H9 (cell line): ENCODE data around the gene GRIN2A. TPM values are rescaled to one million over a fixed set of nuclear protein-coding genes. Genes with fewer than 3 reads are reported as not detected.

Source experiments
- DNase-seq: peaks from one replicate; pipeline ENCODE4 v3.0.0-alpha.2; 2017
- H2AFZ ChIP-seq: one replicate; pipeline ENCODE4 v1.6.1; 2013; ENCODE audit warnings: mild to moderate bottlenecking, low read length, control low read depth, moderate library complexity
- H2AK5ac ChIP-seq: 2 replicates; pipeline ENCODE4 v1.6.1; 2013; ENCODE audit warnings: low read length, control low read depth, mixed read lengths; ENCODE audit not compliant: insufficient read length
- H2BK120ac ChIP-seq: one replicate; pipeline ENCODE4 v1.6.1; 2013; ENCODE audit warnings: low read depth, mild to moderate bottlenecking, low read length, control low read depth, inconsistent platforms; ENCODE audit not compliant: poor library complexity, severe bottlenecking
- H2BK12ac ChIP-seq: 2 replicates; pipeline ENCODE4 v1.6.1; 2013; ENCODE audit warnings: low read length, control low read depth, mixed read lengths, low read depth; ENCODE audit not compliant: insufficient read length
- H2BK15ac ChIP-seq: 2 replicates; pipeline ENCODE4 v1.6.1; 2013; ENCODE audit warnings: low read depth, low read length, control low read depth
- H2BK20ac ChIP-seq: one replicate; pipeline ENCODE4 v1.6.1; 2013; ENCODE audit warnings: low read depth, mild to moderate bottlenecking, low read length, control low read depth, inconsistent platforms; ENCODE audit not compliant: poor library complexity, severe bottlenecking
- H2BK5ac ChIP-seq: 2 replicates; pipeline ENCODE4 v1.6.1; 2013; ENCODE audit warnings: low read length, control low read depth, mixed read lengths; ENCODE audit not compliant: insufficient read length
- H3K14ac ChIP-seq: 2 replicates; pipeline ENCODE4 v1.6.1; 2013; ENCODE audit warnings: low read length, control low read depth; ENCODE audit not compliant: insufficient read depth
- H3K18ac ChIP-seq: 2 replicates; pipeline ENCODE4 v1.6.1; 2013; ENCODE audit warnings: low read depth, mild to moderate bottlenecking, mixed read lengths, low read length, control low read depth; ENCODE audit not compliant: insufficient read length
- H3K23ac ChIP-seq: 2 replicates; pipeline ENCODE4 v1.6.1; 2013; ENCODE audit warnings: low read length, control low read depth, mixed read lengths, low read depth; ENCODE audit not compliant: insufficient read length
- H3K23me2 ChIP-seq: 2 replicates; pipeline ENCODE4 v1.6.1; 2013; ENCODE audit warnings: low read depth, mild to moderate bottlenecking, mixed read lengths, low read length, control low read depth; ENCODE audit not compliant: insufficient read length, poor library complexity, severe bottlenecking
- H3K27ac ChIP-seq: 2 replicates; pipeline ENCODE4 v1.5.1; 2013; ENCODE audit warnings: low read length, control low read depth, mixed read lengths, low read depth; ENCODE audit not compliant: insufficient read length
- H3K27me3 ChIP-seq: 2 replicates; pipeline ENCODE4 v1.6.1; 2013; ENCODE audit warnings: low read length, control low read depth, inconsistent platforms; ENCODE audit not compliant: insufficient read depth
- H3K4ac ChIP-seq: 2 replicates; pipeline ENCODE4 v1.6.1; 2013; ENCODE audit warnings: low read depth, mild to moderate bottlenecking, control low read depth, inconsistent platforms, low read length, moderate library complexity
- H3K4me1 ChIP-seq: 2 replicates; pipeline ENCODE4 v1.6.1; 2013; ENCODE audit warnings: low read length, control low read depth, inconsistent platforms; ENCODE audit not compliant: insufficient read depth
- H3K4me2 ChIP-seq: 2 replicates; pipeline ENCODE4 v1.6.1; 2013; ENCODE audit warnings: low read length, control low read depth, mixed read lengths; ENCODE audit not compliant: insufficient read length, insufficient read depth
- H3K56ac ChIP-seq: 2 replicates; pipeline ENCODE4 v1.6.1; 2013; ENCODE audit warnings: low read depth, mild to moderate bottlenecking, mixed read lengths, low read length, control low read depth; ENCODE audit not compliant: insufficient read length
- H3K79me1 ChIP-seq: 2 replicates; pipeline ENCODE4 v1.6.1; 2013; ENCODE audit warnings: low read depth, mild to moderate bottlenecking, moderate library complexity, low read length, control low read depth, inconsistent platforms; ENCODE audit not compliant: insufficient read depth, poor library complexity, severe bottlenecking
- H3K79me2 ChIP-seq: 2 replicates; pipeline ENCODE4 v1.6.1; 2013; ENCODE audit warnings: low read length, control low read depth, inconsistent platforms; ENCODE audit not compliant: insufficient read depth
- H3K9ac ChIP-seq: 2 replicates; pipeline ENCODE4 v1.6.1; 2013; ENCODE audit warnings: low read length, control low read depth, mixed read lengths; ENCODE audit not compliant: insufficient read length; ENCODE audit errors: extremely low read depth
- H3K9me3 ChIP-seq: one replicate; pipeline ENCODE4 v1.6.1; 2013; ENCODE audit warnings: low read depth, low read length, inconsistent platforms; ENCODE audit not compliant: control insufficient read depth
- H3T11ph ChIP-seq: one replicate; pipeline ENCODE4 v1.6.1; 2013; ENCODE audit warnings: mild to moderate bottlenecking, low read length, control low read depth, inconsistent platforms
- H4K20me1 ChIP-seq: one replicate; pipeline ENCODE4 v1.6.1; 2013; ENCODE audit not compliant: control insufficient read depth, insufficient read length, insufficient read depth
- H4K5ac ChIP-seq: 2 replicates; pipeline ENCODE4 v1.6.1; 2013; ENCODE audit warnings: low read depth, mild to moderate bottlenecking, mixed read lengths, low read length, control low read depth; ENCODE audit not compliant: insufficient read length
- H4K8ac ChIP-seq: replicated peaks from 2 replicates; pipeline ENCODE4 v1.6.1; 2013; ENCODE audit warnings: low read length, control low read depth, mixed read lengths, low read depth; ENCODE audit not compliant: insufficient read length
- H4K91ac ChIP-seq: 2 replicates; pipeline ENCODE4 v1.6.1; 2013; ENCODE audit warnings: low read depth, mild to moderate bottlenecking, moderate library complexity, mixed read lengths, low read length, control low read depth; ENCODE audit not compliant: insufficient read length
- H3K27ac Mint-ChIP-seq, 3 experiments: 2 replicates in 2 of 3; 3 replicates in 1 of 3; pipeline ENCODE4 v1.8.0; 2020 to 2021; ENCODE audit warnings: mixed read lengths in 3 of 3, mild to moderate bottlenecking in 1 of 3, moderate library complexity in 1 of 3
- H3K27me3 Mint-ChIP-seq: 2 replicates; pipeline ENCODE4 v1.8.0; 2021; ENCODE audit warnings: low read depth, mild to moderate bottlenecking, moderate library complexity, mixed read lengths
- H3K36me3 Mint-ChIP-seq, 3 experiments: 2 replicates in 2 of 3; 3 replicates in 1 of 3; pipeline ENCODE4 v1.8.0; 2020 to 2021; ENCODE audit warnings: low read depth in 3 of 3, mixed read lengths in 3 of 3; ENCODE audit not compliant: insufficient read depth in 1 of 3
- H3K4me1 Mint-ChIP-seq, 2 experiments: 2 replicates each; pipeline ENCODE4 v1.8.0; 2020; ENCODE audit warnings: mixed read lengths in 2 of 2
- H3K4me3 Mint-ChIP-seq, 2 experiments: 2 replicates in 1 of 2; 3 replicates in 1 of 2; pipeline ENCODE4 v1.8.0; 2020 to 2021; ENCODE audit warnings: mild to moderate bottlenecking in 2 of 2, mixed read lengths in 2 of 2, moderate library complexity in 1 of 2
- H3K9me3 Mint-ChIP-seq, 2 experiments: 2 replicates in 1 of 2; 3 replicates in 1 of 2; pipeline ENCODE4 v1.8.0; 2020; ENCODE audit warnings: mild to moderate bottlenecking in 2 of 2, mixed read lengths in 2 of 2, moderate library complexity in 1 of 2
- CTCF ChIP-seq: fragments of 200-600 bp; sonication (generic); conservative IDR thresholded peaks from 3 replicates; pipeline ENCODE4 v1.8.0; 2021; ENCODE audit warnings: antibody characterized with exemption, mild to moderate bottlenecking
- WGBS: extraction: QIAGEN DNeasy Blood & Tissue Kit; methylation state at CpG from one replicate; pipeline ENCODE4 v1.1.7; 2013; ENCODE audit warnings: missing lambda C conversion rate, low lambda C conversion rate, mixed read lengths; ENCODE audit not compliant: insufficient read length; ENCODE audit errors: extremely low coverage; 5-methylcytosine and 5-hydroxymethylcytosine counted together
- total RNA-seq: library from RNA; stranded (reverse); gene quantifications from 2 replicates; pipeline ENCODE4 v1.2.1, GENCODE V29; 2021

GRIN2A gene
- total RNA-seq, 1 experiment from 2014 or later: 1.5 TPM

DNA sequence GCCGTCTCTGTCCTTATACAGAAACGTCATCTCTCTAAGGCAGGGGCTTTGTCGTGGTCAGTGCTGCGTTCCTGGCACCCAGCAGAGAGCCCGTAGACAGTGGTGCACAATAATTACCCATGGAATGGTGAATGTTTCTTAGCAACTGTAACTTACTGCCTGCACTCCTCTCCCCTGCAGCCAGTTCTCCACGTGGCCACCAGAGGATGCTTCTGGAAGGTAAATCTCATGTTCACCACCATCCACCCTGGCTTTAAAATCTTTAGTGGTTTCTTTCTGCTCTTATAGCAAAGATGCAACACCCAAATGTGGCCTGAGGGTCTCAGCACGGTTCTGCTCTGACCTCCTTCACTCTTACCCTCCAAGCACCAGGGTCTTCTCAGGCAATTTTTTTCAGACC, 150.8 kb downstream of the GRIN2A start:
- no peak overlapping the region for H2BK120ac ChIP-seq
- H3K9me3 ChIP-seq: no peaks in the 10 kb centered on the region
- no CpG with 5 or more reads among the region's 7 CpGs for WGBS
- no peak overlapping the region for H3K4me2 ChIP-seq
- no peak overlapping the region for H2AFZ ChIP-seq
- H3K27me3 ChIP-seq: no peaks in the 10 kb centered on the region; the same call in 1 of the 2 replicates
- H4K91ac ChIP-seq: no peak overlapping the region
- H3T11ph ChIP-seq: no peak overlapping the region
- no peak overlapping the region for H2BK5ac ChIP-seq
- no peaks in the 10 kb centered on the region for H3K79me2 ChIP-seq
- H3K4me1 ChIP-seq: no peaks in the 10 kb centered on the region
- no peaks in the 10 kb centered on the region for H3K36me3 Mint-ChIP-seq
- no peak overlapping the region for H3K4ac ChIP-seq
- H3K23ac ChIP-seq: no peak overlapping the region
- peaks cover 6 to 9% of the 10 kb centered on the region in 2 experiments; a peak in 3 of 4 replicates for H3K4me1 Mint-ChIP-seq
- no peak for DNase-seq
- H3K27ac Mint-ChIP-seq: no peak overlapping the region; a peak in 1 of 7 replicates
- no peak overlapping the region for H3K56ac ChIP-seq
- peak; percentile 37; the same call in 2 of the 3 replicates for TF ChIP-seq CTCF
- no peaks in the 10 kb centered on the region for H3K9me3 Mint-ChIP-seq
- no peak overlapping the region for H3K18ac ChIP-seq
- no peaks in the 10 kb centered on the region for H3K79me1 ChIP-seq
- H4K8ac ChIP-seq: no peak overlapping the region
- H3K9ac ChIP-seq: no peak overlapping the region
- H4K5ac ChIP-seq: no peak overlapping the region
- H4K20me1 ChIP-seq: no peaks in the 10 kb centered on the region
- H2BK20ac ChIP-seq: no peak overlapping the region
- H3K4me3 Mint-ChIP-seq: no peak overlapping the region
- no peak overlapping the region for H2AK5ac ChIP-seq
- H3K14ac ChIP-seq: no peak overlapping the region
- H2BK15ac ChIP-seq: no peak overlapping the region
- no peak overlapping the region for H3K27ac ChIP-seq
- peaks cover 1% of the 10 kb centered on the region; the same call in 1 of the 2 replicates for H3K27me3 Mint-ChIP-seq
- no peak overlapping the region for H2BK12ac ChIP-seq
- H3K23me2 ChIP-seq: no peaks in the 10 kb centered on the region
